Small intestine (tissue), 7 donors: ENCODE data around the gene CFAP61. TPM values are rescaled to one million over a fixed set of nuclear protein-coding genes. Genes with fewer than 3 reads are reported as not detected.

ENCODE experiments used
- DNase-seq, 2 donors: peaks; one replicate each; pipeline versions ENCODE4 v3.0.0 to v3.0.0-alpha.2; 2013
- FAIRE-seq: peaks from 2 replicates; lab custom pipeline; 2012; peaks lifted over from hg19 to GRCh38; lab: Jason Lieb, UNC
- H3K27ac ChIP-seq, 3 donors: one replicate each; pipeline ENCODE4 v1.5.1; 2013; ENCODE audit warnings: low read length in 2 of 3, mild to moderate bottlenecking in 2 of 3, control low read depth in 1 of 3, inconsistent platforms in 1 of 3, low read depth in 1 of 3, moderate library complexity in 1 of 3
- H3K27me3 ChIP-seq, 3 donors: one replicate each; pipeline ENCODE4 v1.6.1; 2013; ENCODE audit warnings: low read length in 3 of 3, inconsistent platforms in 1 of 3; ENCODE audit not compliant: control insufficient read depth in 3 of 3, insufficient read depth in 3 of 3
- H3K36me3 ChIP-seq, 3 donors: one replicate each; pipeline ENCODE4 v1.6.1; 2013; ENCODE audit warnings: low read length in 3 of 3, inconsistent platforms in 1 of 3, low read depth in 1 of 3, mild to moderate bottlenecking in 1 of 3, moderate library complexity in 1 of 3; ENCODE audit not compliant: control insufficient read depth in 3 of 3, insufficient read depth in 2 of 3
- H3K4me1 ChIP-seq, 3 donors: one replicate each; pipeline ENCODE4 v1.6.1; 2013; ENCODE audit warnings: low read length in 2 of 3, inconsistent platforms in 1 of 3, low read depth in 1 of 3, mild to moderate bottlenecking in 1 of 3, moderate library complexity in 1 of 3; ENCODE audit not compliant: control insufficient read depth in 3 of 3, insufficient read depth in 2 of 3
- H3K4me3 ChIP-seq, 3 donors: one replicate each; pipeline ENCODE4 v1.5.1; 2013; ENCODE audit warnings: low read length in 3 of 3, control low read depth in 1 of 3, inconsistent platforms in 1 of 3, low read depth in 1 of 3, mild to moderate bottlenecking in 1 of 3, moderate library complexity in 1 of 3
- H3K9me3 ChIP-seq, 2 donors: one replicate each; pipeline ENCODE4 v1.6.1; 2013; ENCODE audit warnings: low read depth in 1 of 2, low read length in 1 of 2; ENCODE audit not compliant: control insufficient read depth in 2 of 2, insufficient read depth in 1 of 2
- WGBS, 3 donors: extraction: QIAGEN DNeasy Blood & Tissue Kit; methylation state at CpG; one replicate each; pipeline ENCODE4 v1.1.7; 2013; 5-methylcytosine and 5-hydroxymethylcytosine counted together
- polyA plus RNA-seq, 4 donors: library from polyadenylated mRNA; stranded (reverse) in 3 of 4; unstranded in 1 of 4; fragments of 200-250 nt in 3 of 4; fragments of 120-200 nt in 1 of 4; gene quantifications; one replicate each; pipeline versions ENCODE4 v1.2.1 to v1.2.3, GENCODE V29; 2013
- donor health status: healthy with polysubstance abuse.
- donor health status: control.
- donor health status: control.
- donor health status: Bipolar disorder and iron deficiency.
- donor health status: healthy.

CFAP61 gene
- polyA plus RNA-seq, 4 donors = 0.18 TPM; not detected in 2

GRCh38 chr20:20318365-20319161 lies 266.2 kb downstream of the CFAP61 start:
- Histone ChIP-seq H3K27ac (no peak overlapping the region), H3K4me1 (no peaks in the 10 kb centered on the region), H3K36me3 (no peaks in the 10 kb centered on the region), H3K9me3 (no peaks in the 10 kb centered on the region), H3K4me3 (no peak overlapping the region), H3K27me3 (no peaks in the 10 kb centered on the region)
- FAIRE-seq (no peak), DNase-seq (no peak)
- WGBS, 3 donors = 68 to 84% (median 84%) methylated on average over 9 of the region's 9 CpGs

GRCh38 chr20:20321134-20321533 lies 268.8 kb downstream of the CFAP61 start:
- Histone ChIP-seq H3K4me3 (no peak overlapping the region), H3K27ac (no peak overlapping the region), H3K4me1 (no peaks in the 10 kb centered on the region), H3K27me3 (no peaks in the 10 kb centered on the region), H3K36me3 (no peaks in the 10 kb centered on the region), H3K9me3 (no peaks in the 10 kb centered on the region)
- DNase-seq = no peak
- no peak for FAIRE-seq
- 37 to 64% (median 39%) methylated on average over 1 of the region's 1 CpG for WGBS, 3 donors

GRCh38 chr20:20321917-20322316 lies 269.6 kb downstream of the CFAP61 start:
- Histone ChIP-seq H3K27me3 (no peaks in the 10 kb centered on the region), H3K27ac (no peak overlapping the region), H3K4me1 (no peaks in the 10 kb centered on the region), H3K4me3 (no peak overlapping the region), H3K36me3 (no peaks in the 10 kb centered on the region), H3K9me3 (no peaks in the 10 kb centered on the region)
- no peak for DNase-seq
- 77 to 85% (median 83%) methylated on average over 1 of the region's 1 CpG for WGBS, 3 donors
- no peak for FAIRE-seq

- Histone ChIP-seq H3K27me3 (no peaks in the 10 kb centered on the region), H3K4me3 (no peak overlapping the region), H3K4me1 (no peaks in the 10 kb centered on the region), H3K36me3 (no peaks in the 10 kb centered on the region), H3K27ac (no peak overlapping the region), H3K9me3 (no peaks in the 10 kb centered on the region)
- FAIRE-seq (no peak), DNase-seq (no peak)
- 83 to 90% (median 88%) methylated on average over 6 of the region's 6 CpGs for WGBS, 3 donors
Observed at GRCh38 chr20:20322912-20323311, 270.6 kb downstream of the CFAP61 start.

GRCh38 chr20:20327746-20328145 lies 275.4 kb downstream of the CFAP61 start:
- Histone ChIP-seq H3K27ac (no peak overlapping the region), H3K27me3 (peaks cover 0 to 4% (median 0%) of the 10 kb centered on the region in 3 donors), H3K9me3 (peaks cover 0 to 1% of the 10 kb centered on the region in 2 donors), H3K4me3 (no peak overlapping the region), H3K4me1 (no peaks in the 10 kb centered on the region), H3K36me3 (no peaks in the 10 kb centered on the region)
- DNase-seq (no peak), FAIRE-seq (no peak)
- WGBS, 3 donors = 88 to 92% (median 91%) methylated on average over 6 of the region's 6 CpGs

- Histone ChIP-seq H3K27me3 (peaks cover 0 to 4% (median 0%) of the 10 kb centered on the region in 3 donors), H3K9me3 (peaks cover 0 to 1% of the 10 kb centered on the region in 2 donors), H3K27ac (no peak overlapping the region), H3K4me1 (no peaks in the 10 kb centered on the region), H3K36me3 (no peaks in the 10 kb centered on the region), H3K4me3 (no peak overlapping the region)
- FAIRE-seq (no peak), DNase-seq (no peak)
- WGBS, 3 donors = 82 to 85% (median 83%) methylated on average over 13 of the region's 13 CpGs
Observed at GRCh38 chr20:20329564-20329963, 277.2 kb downstream of the CFAP61 start.

GRCh38 chr20:20331156-20331555 lies 278.8 kb downstream of the CFAP61 start:
- peaks cover 0 to 1% of the 10 kb centered on the region in 2 donors for H3K9me3 ChIP-seq
- peaks cover 0 to 6% (median 0%) of the 10 kb centered on the region in 3 donors for H3K27me3 ChIP-seq
- 18 to 49% (median 26%) methylated on average over 1 of the region's 1 CpG for WGBS, 3 donors
- H3K36me3 ChIP-seq = no peaks in the 10 kb centered on the region
- H3K27ac ChIP-seq = no peak overlapping the region
- no peaks in the 10 kb centered on the region for H3K4me1 ChIP-seq
- FAIRE-seq (no peak), DNase-seq (no peak)
- H3K4me3 ChIP-seq = no peak overlapping the region

- Histone ChIP-seq H3K27ac (no peak overlapping the region), H3K9me3 (peaks cover 0 to 1% of the 10 kb centered on the region in 2 donors), H3K4me3 (no peak overlapping the region), H3K4me1 (no peaks in the 10 kb centered on the region), H3K36me3 (no peaks in the 10 kb centered on the region), H3K27me3 (peaks cover 0 to 6% (median 0%) of the 10 kb centered on the region in 3 donors)
- DNase-seq = no peak
- 85 to 93% (median 92%) methylated on average over 2 of the region's 2 CpGs for WGBS, 3 donors
- no peak for FAIRE-seq
Observed at GRCh38 chr20:20331817-20332216, 279.5 kb downstream of the CFAP61 start.
